Body of pancreas (tissue), 4 donors: ENCODE measurements around the gene UBALD2.

Source experiments
- POLR2A ChIP-seq, 3 donors: fragments of 450-650 bp; IDR thresholded peaks; one replicate each; pipeline ENCODE4 v1.6.1; 2016; ENCODE audit warnings: antibody characterized with exemption in 3 of 3, mild to moderate bottlenecking in 2 of 3
- TF ChIP-seq, protein P1 (sequence below), 7 experiments: fragments of 450-650 bp in 4 of 7; fragments of 200-600 bp in 3 of 7; sonication (generic) in 3 of 7; IDR thresholded peaks; one replicate each; pipeline ENCODE4 v1.5.1; 2016 to 2019; ENCODE audit warnings: antibody characterized with exemption in 7 of 7

DNA sequence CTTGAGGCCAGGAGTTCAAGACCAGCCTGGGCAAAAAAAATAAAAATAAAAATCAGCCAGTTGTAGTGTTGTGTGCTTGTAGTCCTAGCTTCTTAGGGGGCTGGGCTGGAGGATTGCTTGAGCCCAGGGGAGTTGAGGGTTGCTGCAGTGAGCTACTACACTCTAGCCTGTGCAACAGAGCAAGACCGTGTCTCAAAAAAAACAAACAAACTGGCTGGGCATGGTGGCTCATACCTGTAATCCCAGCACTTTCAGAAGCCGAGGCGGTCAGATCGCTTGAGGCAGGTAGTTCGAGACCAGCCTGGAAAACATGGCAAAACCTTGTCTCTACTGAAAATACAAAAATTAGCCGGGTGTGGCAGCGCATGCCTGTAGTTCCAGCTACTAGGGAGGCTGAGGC lies 4.9 kb upstream of the UBALD2 start:
- no peak for TF ChIP-seq POLR2A (IDR thresholded peaks at IDR 0.05)
- TF ChIP-seq, protein P1, sequence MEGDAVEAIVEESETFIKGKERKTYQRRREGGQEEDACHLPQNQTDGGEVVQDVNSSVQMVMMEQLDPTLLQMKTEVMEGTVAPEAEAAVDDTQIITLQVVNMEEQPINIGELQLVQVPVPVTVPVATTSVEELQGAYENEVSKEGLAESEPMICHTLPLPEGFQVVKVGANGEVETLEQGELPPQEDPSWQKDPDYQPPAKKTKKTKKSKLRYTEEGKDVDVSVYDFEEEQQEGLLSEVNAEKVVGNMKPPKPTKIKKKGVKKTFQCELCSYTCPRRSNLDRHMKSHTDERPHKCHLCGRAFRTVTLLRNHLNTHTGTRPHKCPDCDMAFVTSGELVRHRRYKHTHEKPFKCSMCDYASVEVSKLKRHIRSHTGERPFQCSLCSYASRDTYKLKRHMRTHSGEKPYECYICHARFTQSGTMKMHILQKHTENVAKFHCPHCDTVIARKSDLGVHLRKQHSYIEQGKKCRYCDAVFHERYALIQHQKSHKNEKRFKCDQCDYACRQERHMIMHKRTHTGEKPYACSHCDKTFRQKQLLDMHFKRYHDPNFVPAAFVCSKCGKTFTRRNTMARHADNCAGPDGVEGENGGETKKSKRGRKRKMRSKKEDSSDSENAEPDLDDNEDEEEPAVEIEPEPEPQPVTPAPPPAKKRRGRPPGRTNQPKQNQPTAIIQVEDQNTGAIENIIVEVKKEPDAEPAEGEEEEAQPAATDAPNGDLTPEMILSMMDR (IDR thresholded peaks at IDR 0.05), result no peak
